WI38 (cell line): ENCODE results near the gene PPP1R12A.
"Not testable (repeated sequence)": the region's sequence is repeated elsewhere in the genome, so short reads cannot be mapped to it uniquely, and the experiment has no call there.

Experiments used
- H3K4me3 ChIP-seq: 2 replicates; pipeline ENCODE4 v1.5.1; 2011; ENCODE audit warnings: low read depth, mild to moderate bottlenecking, control low read depth, low read length
- TF ChIP-seq, protein P1 (sequence below): IDR thresholded peaks from 2 replicates; pipeline ENCODE4 v1.5.1; 2012; ENCODE audit warnings: low read depth, mild to moderate bottlenecking, control low read depth, low read length

PPP1R12A gene

DNA sequence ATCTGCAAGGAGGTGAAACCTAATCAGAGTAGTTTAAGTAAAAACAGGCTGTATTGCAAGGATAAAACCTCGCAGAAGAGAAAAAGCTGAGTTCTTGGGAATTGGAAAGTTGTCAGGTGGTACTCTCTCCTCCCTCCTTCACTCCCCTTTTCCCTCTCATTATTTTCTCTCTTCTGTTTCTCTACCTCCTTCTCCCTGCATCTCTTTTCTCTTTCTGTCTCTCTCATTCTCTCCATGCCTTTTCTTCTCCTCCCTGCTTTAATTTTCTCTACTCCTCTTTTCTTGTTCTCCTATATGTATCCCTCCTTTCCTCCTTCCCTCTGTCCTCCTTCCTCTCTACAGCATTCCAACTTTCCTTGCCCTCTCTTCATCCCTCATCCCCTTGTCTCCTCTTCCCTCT is 14.2 kb upstream of the PPP1R12A start:
- TF ChIP-seq, protein P1, sequence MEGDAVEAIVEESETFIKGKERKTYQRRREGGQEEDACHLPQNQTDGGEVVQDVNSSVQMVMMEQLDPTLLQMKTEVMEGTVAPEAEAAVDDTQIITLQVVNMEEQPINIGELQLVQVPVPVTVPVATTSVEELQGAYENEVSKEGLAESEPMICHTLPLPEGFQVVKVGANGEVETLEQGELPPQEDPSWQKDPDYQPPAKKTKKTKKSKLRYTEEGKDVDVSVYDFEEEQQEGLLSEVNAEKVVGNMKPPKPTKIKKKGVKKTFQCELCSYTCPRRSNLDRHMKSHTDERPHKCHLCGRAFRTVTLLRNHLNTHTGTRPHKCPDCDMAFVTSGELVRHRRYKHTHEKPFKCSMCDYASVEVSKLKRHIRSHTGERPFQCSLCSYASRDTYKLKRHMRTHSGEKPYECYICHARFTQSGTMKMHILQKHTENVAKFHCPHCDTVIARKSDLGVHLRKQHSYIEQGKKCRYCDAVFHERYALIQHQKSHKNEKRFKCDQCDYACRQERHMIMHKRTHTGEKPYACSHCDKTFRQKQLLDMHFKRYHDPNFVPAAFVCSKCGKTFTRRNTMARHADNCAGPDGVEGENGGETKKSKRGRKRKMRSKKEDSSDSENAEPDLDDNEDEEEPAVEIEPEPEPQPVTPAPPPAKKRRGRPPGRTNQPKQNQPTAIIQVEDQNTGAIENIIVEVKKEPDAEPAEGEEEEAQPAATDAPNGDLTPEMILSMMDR, result no peak
- H3K4me3 ChIP-seq, result no peak overlapping the region

DNA sequence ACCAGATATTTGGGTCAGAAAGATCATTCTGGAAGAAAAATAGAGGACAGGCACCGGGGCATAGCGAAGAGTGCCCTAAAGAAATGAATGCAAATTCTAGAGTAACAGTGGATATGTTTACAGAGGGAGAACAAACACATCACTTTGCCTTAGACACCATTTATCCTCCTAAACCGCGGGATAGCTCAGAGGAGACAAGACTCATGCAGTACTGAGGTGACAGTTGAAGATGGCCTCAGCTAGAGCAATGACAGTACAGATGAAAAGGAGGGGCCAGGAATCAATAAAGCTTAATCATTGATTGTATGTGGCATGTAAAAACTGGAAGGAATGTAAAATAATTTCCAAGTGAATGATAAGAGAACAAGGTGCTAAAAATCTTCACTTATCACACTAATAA is 10.5 kb upstream of the PPP1R12A start:
- TF ChIP-seq, protein P1, result no peak

DNA sequence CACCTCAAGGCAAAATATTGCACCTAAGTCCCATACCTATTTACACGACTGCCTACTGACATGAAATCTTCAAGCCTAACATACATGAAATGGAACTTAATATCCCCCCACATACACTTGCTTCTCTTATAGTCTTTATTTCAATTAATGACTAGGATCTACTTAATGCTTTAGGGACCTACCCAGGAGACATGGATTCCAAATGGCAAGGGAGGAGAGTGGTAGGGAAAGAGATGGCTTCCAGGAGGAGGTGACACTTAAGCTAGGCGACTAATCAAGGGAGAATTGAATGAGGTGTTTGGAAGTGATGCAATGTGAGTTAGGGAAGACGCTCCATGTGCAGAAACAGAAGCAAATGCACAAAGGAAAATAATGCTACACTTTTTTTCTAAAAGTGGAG is 9.7 kb upstream of the PPP1R12A start:
- no peak overlapping the region for H3K4me3 ChIP-seq
- TF ChIP-seq, protein P1, result no peak

More for the DNA sequence above, 10.5 kb upstream of the PPP1R12A start:
- no peak overlapping the region for H3K4me3 ChIP-seq

DNA sequence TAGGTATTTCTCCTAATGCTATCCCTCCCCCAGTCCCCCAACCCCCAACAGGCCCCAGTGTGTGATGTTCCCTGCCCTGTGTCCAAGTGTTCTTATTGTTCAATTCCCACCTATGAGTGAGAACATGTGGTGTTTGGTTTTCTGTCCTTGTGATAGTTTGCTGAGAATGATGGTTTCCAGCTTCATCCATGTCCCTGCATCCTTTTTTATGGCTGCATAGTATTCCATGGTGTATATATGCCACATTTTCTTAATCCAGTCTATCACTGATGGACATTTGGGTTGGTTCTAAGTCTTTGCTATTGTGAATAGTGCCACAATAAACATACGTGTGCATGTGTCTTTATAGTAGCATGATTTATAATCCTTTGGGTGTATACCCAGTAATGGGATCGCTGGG is 7.9 kb upstream of the PPP1R12A start:
- not testable (repeated sequence) for H3K4me3 ChIP-seq

DNA sequence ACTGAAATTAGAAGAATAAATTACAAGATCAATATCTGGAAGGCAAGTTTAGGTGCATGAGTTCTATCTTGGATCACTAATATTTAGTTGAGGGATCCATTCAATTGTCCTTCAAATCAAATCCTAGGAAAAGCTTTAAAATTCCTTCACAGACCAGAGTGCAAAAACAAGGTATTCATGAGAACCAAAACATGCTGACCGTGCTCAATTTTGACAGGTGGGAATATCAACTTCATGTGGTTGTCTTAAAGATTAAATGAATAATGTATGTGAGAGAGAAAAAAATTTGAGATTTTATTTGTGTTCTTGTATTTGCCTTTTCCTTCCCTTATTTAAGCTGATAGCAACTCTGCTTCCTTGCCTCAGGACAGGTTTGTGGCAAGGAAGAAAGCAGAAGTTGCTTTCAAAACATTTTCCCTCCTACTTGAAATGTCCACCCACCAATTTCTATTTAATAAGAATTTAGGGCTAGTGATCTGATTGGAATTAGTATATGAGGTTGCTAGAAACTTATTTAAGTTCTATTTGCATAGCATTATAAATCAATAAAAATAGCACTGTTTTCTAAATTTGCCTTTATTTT is 4.9 kb upstream of the PPP1R12A start:
- no peak overlapping the region for H3K4me3 ChIP-seq
- TF ChIP-seq, protein P1, result no peak

DNA sequence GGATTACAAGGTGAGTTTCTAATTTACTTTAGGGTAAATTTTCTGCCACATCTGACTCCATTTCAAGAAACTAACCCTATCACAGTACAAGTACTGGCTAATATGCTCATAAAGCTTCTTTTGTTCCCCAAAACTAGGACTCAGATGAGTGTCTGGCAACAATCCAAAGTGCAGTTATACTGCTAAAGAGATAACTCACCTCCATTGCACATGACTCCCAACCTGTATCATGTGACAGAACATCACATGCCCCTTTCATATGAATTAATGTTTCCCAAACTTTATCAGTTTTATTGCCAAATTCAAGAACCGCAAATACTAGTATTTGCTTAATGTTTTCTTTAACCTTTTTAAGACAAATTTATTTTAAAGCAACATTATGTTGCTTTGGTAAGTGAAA is 3.9 kb upstream of the PPP1R12A start:
- TF ChIP-seq, protein P1, result no peak
- H3K4me3 ChIP-seq, result no peak overlapping the region

DNA sequence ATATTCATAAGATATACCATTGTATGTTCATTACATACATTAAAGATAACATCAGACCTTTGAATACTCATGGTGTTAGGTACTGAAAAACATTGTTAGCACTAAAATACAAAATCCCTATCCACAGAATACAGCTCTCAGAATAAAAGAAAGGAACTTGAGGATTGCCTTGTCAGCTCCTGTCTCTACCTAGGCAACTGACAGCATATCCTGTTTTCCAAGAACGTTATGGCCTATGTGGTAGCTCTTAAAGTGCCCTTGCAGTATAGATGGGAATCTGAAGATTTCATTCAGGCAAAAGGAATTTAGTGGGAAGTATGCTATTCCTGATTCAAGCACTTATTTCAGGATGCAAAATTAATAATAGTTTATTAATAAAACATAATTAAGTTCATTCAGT is 1.8 kb upstream of the PPP1R12A start:
- TF ChIP-seq, protein P1, result no peak
- H3K4me3 ChIP-seq, result peak overlapping the region; percentile 81
